Measurements from ENCODE around the gene PKN1. TPM values are rescaled to one million over a fixed set of nuclear protein-coding genes. Genes with fewer than 3 reads are reported as not detected.

PKN1 gene
- total and polyA plus RNA-seq, 8 donors: 50.5 to 91.5 (median 64.2) TPM

DNA sequence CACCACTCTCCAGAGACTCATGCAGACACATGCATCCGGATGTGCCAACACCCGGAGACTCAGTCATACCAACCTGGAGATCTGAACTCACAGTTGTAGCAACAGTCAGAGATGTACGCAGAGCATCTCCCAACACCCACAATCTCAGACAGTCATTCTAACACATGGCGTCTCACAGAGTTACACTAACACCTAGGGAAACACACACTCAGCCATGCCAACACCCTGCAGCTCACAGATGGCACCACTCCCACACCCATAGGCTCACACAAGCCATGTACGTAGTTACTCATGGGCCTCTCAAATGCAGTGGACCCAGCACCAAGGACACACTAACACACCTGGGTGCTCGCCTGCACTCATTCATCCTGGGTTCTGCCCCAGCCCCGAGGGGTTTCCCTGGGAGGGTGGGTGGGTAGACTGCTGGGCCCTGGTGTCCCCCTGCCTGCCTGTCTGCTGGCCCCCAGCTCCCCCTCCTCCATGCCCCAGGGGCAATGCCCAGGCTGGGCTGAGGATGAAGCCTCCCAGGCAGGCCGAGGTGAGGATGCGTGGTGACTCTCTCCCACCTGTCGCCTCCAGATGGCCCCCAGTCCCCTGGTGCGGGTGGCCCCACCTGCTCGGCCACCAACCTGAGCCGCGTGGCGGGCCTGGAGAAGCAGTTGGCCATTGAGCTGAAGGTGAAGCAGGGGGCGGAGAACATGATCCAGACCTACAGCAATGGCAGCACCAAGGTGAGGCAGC is 10.0 kb downstream of the PKN1 start:
- TF ChIP-seq, protein P1, sequence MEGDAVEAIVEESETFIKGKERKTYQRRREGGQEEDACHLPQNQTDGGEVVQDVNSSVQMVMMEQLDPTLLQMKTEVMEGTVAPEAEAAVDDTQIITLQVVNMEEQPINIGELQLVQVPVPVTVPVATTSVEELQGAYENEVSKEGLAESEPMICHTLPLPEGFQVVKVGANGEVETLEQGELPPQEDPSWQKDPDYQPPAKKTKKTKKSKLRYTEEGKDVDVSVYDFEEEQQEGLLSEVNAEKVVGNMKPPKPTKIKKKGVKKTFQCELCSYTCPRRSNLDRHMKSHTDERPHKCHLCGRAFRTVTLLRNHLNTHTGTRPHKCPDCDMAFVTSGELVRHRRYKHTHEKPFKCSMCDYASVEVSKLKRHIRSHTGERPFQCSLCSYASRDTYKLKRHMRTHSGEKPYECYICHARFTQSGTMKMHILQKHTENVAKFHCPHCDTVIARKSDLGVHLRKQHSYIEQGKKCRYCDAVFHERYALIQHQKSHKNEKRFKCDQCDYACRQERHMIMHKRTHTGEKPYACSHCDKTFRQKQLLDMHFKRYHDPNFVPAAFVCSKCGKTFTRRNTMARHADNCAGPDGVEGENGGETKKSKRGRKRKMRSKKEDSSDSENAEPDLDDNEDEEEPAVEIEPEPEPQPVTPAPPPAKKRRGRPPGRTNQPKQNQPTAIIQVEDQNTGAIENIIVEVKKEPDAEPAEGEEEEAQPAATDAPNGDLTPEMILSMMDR (IDR thresholded peaks at IDR 0.05): no peak
- Histone ChIP-seq H3K27me3 (no peaks in the 10 kb centered on the region), H3K36me3 (peaks cover 5 to 43% (median 36%) of the 10 kb centered on the region in 3 donors), H3K27ac (no peak overlapping the region), H3K9me3 (no peaks in the 10 kb centered on the region), H3K4me1 (peaks cover 0 to 3% (median 0%) of the 10 kb centered on the region in 3 donors), H3K4me3 (no peak overlapping the region)
- intact Hi-C loops (cut with DNase I): no loop called here
- FAIRE-seq: no peak
- WGBS, 2 donors: 88 to 91% methylated on average over 16 of the region's 16 CpGs
- ATAC-seq: no peak
- DNase-seq: peak in 1 of 6 donors; percentile 67

DNA sequence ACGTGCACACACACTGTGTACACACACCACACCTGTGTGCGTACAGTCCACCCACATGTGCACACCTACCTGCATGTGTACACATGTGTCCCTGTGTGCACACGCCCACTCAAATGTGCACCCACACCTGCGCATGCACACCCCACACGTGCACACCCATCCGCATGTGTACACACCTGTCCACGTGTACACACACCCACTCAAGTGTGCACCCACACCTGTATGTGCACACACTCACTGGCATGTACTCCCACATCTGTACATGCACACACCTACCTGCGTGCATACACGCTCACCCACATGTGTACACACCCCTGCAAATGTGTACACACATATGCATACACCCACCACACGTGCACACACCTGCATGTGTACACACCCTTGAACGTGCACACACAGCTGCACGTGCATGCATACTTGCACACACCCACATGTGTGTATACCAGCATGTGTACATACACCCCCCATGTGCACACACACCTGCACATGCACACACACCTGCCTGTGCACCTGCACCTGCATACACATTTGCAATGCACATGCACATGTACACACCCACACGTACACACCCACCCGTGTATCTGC is 10.6 kb downstream of the PKN1 start:
- no peak overlapping the region for H3K4me3 ChIP-seq
- H3K9me3 ChIP-seq: no peaks in the 10 kb centered on the region
- DNase-seq (no peak), FAIRE-seq (no peak), ATAC-seq (no peak)
- H3K4me1 ChIP-seq: peaks cover 0 to 3% (median 0%) of the 10 kb centered on the region in 3 donors
- H3K27ac ChIP-seq: no peak overlapping the region
- H3K36me3 ChIP-seq: peaks cover 5 to 50% (median 36%) of the 10 kb centered on the region in 3 donors
- 92% methylated on average over 14 of the region's 14 CpGs for WGBS, 2 donors
- intact Hi-C loops (cut with DNase I): no loop called here
- TF ChIP-seq, protein P1 (IDR thresholded peaks at IDR 0.05): no peak
- H3K27me3 ChIP-seq: no peaks in the 10 kb centered on the region

DNA sequence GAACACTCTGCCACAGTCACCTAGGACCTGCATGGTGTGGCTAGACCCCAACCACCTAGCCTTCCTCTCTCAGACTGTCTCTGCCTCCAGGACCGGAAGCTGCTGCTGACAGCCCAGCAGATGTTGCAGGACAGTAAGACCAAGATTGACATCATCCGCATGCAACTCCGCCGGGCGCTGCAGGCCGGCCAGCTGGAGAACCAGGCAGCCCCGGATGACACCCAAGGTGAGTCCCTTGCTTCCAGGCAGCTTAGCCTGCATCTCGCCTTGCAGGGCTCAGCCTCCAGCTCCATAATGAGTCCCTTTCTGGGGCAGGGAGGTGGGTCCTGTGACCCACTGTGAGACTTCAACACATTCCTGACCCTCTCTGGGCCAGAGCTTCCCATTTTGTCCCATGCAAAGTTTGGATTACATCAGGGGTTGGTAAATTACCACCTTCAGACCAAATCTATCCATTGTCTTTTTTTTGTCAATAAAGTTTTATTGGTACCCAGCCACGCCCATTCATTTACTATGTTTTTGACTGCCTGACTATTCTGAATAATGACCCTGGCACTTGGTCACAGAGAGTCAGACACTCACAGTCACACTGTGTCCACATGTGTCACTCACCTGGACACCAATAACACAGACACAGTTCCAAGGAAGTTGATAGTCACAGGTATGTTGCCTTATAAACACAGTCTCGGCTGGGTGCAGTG is 13.4 kb downstream of the PKN1 start:
- Histone ChIP-seq H3K9me3 (no peaks in the 10 kb centered on the region), H3K27ac (no peak overlapping the region), H3K4me1 (no peaks in the 10 kb centered on the region), H3K36me3 (peaks cover 5 to 55% (median 39%) of the 10 kb centered on the region in 3 donors), H3K27me3 (no peaks in the 10 kb centered on the region), H3K4me3 (no peak overlapping the region)
- FAIRE-seq (no peak), DNase-seq (peak in 1 of 6 donors; percentile 55), ATAC-seq (no peak)
- TF ChIP-seq, protein P1 (IDR thresholded peaks at IDR 0.05): no peak
- WGBS, 2 donors: 96 to 99% methylated on average over 10 of the region's 10 CpGs
- intact Hi-C loops (cut with DNase I): no loop called here

DNA sequence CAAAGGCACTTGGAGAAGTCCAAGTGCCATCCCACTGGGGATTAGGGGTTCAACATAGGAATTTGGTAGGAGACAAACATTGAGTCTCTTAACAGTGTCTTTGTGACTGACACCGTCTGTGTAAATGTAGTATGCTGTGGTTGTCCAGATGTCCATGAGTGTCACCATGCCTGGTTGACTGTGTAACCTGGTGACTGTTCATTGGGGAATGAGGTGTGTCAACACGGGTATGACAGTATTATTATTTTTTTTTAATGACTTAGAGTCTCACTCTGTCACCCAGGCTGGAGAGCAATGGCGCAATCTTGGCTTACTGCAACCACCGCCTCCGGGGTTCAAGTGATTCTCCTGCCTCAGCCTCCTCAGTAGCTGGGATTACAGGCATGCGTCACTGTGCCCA is 16.2 kb downstream of the PKN1 start:
- H3K36me3 ChIP-seq: peaks cover 9 to 42% (median 27%) of the 10 kb centered on the region in 3 donors

More for the DNA sequence above, 16.2 kb downstream of the PKN1 start:
- WGBS, 2 donors: 89 to 90% methylated on average over 6 of the region's 6 CpGs
- H3K4me1 ChIP-seq: no peaks in the 10 kb centered on the region
- no peak for FAIRE-seq
- TF ChIP-seq, protein P1 (IDR thresholded peaks at IDR 0.05): no peak
- intact Hi-C loops (cut with DNase I): no loop called here
- no peak for DNase-seq
- H3K9me3 ChIP-seq: no peaks in the 10 kb centered on the region
- no peak for ATAC-seq
- H3K4me3 ChIP-seq: no peak overlapping the region
- H3K27me3 ChIP-seq: no peaks in the 10 kb centered on the region
- no peak overlapping the region for H3K27ac ChIP-seq

Data from pancreas (tissue), 10 donors.